HG02763 (cell line): ENCODE results near the gene FAM227B.
"Not testable (repeated sequence)": the region's sequence is repeated elsewhere in the genome, so short reads cannot be mapped to it uniquely, and the experiment has no call there.

Experiments used
- ATAC-seq: cut with Tn5 transposase; IDR thresholded peaks from one replicate; pipeline ENCODE4 v1.9.1; 2021; ENCODE audit warnings: mild to moderate bottlenecking, moderate library complexity; ENCODE audit not compliant: unreplicated experiment

FAM227B gene

GRCh38 chr15:49441356-49441755 lies 179.3 kb downstream of the FAM227B start:
- ATAC-seq, result no peak

- no peak for ATAC-seq
These were observed 180.8 kb downstream of the FAM227B start for GRCh38 chr15:49439678-49440395.

- ATAC-seq, result peak; percentile 66
These were observed 181.5 kb downstream of the FAM227B start for GRCh38 chr15:49438962-49439631.

- no peak for ATAC-seq
These were observed 183.9 kb downstream of the FAM227B start for GRCh38 chr15:49436751-49437150.

- ATAC-seq, result no peak
These were observed 185.4 kb downstream of the FAM227B start for GRCh38 chr15:49435174-49435573.

- no peak for ATAC-seq
These were observed 190.6 kb downstream of the FAM227B start for GRCh38 chr15:49430046-49430445.

GRCh38 chr15:49428409-49429095 lies 192.1 kb downstream of the FAM227B start:
- no peak for ATAC-seq

- ATAC-seq, result no peak
These were observed 193.2 kb downstream of the FAM227B start for GRCh38 chr15:49427372-49427771.

GRCh38 chr15:49424954-49425353 lies 195.7 kb downstream of the FAM227B start:
- no peak for ATAC-seq

GRCh38 chr15:49423901-49424550 lies 196.6 kb downstream of the FAM227B start:
- ATAC-seq, result no peak

GRCh38 chr15:49423021-49423420 lies 197.6 kb downstream of the FAM227B start, which contains the start of gene FGF7:
Gene FGF7, plus strand, starts transcription at chr15:49423242. Its CDS starts 1,056 bp downstream, at chr15:49424298.
- ATAC-seq, result no peak

- ATAC-seq, result no peak
These were observed 198.6 kb downstream of the FAM227B start for GRCh38 chr15:49421991-49422390.

GRCh38 chr15:49418811-49419210 lies 201.8 kb downstream of the FAM227B start:
- ATAC-seq, result no peak

- ATAC-seq, result no peak
These were observed 205.0 kb downstream of the FAM227B start for GRCh38 chr15:49415638-49416037.

- no peak for ATAC-seq
These were observed 205.5 kb downstream of the FAM227B start for GRCh38 chr15:49415149-49415548.

- ATAC-seq, result no peak
These were observed 207.8 kb downstream of the FAM227B start for GRCh38 chr15:49412797-49413196.

GRCh38 chr15:49410641-49411040 lies 210.0 kb downstream of the FAM227B start:
- ATAC-seq, result no peak

- no peak for ATAC-seq
These were observed 214.1 kb downstream of the FAM227B start for GRCh38 chr15:49406352-49407118.

GRCh38 chr15:49402515-49403296 lies 217.9 kb downstream of the FAM227B start:
- ATAC-seq, result not testable (repeated sequence)

GRCh38 chr15:49387471-49387870 lies 233.1 kb downstream of the FAM227B start:
- ATAC-seq, result no peak
